Thyroid gland (tissue), 4 donors: ENCODE measurements around the gene HEBP1.

Experiments
- CTCF ChIP-seq, 6 experiments: fragments of 200-600 bp in 3 of 6; fragments of 450-650 bp in 3 of 6; sonication (generic) in 3 of 6; IDR thresholded peaks; one replicate each; pipeline ENCODE4 v1.5.1; 2016 to 2019; ENCODE audit warnings: antibody characterized with exemption in 6 of 6, mild to moderate bottlenecking in 2 of 6, inconsistent platforms in 1 of 6, moderate library complexity in 1 of 6
- POLR2A ChIP-seq, 2 donors: fragments of 450-650 bp; IDR thresholded peaks; one replicate each; pipeline ENCODE4 v1.6.1; 2017; ENCODE audit warnings: antibody characterized with exemption in 2 of 2, mild to moderate bottlenecking in 2 of 2, moderate library complexity in 1 of 2

- TF ChIP-seq CTCF (IDR thresholded peaks at IDR 0.05) (no peak), POLR2A (IDR thresholded peaks at IDR 0.05) (no peak)
Measured at GRCh38 chr12:12998248-12998647, 1.8 kb downstream of the HEBP1 start.
